ENCODE results near the gene MRGPRG.

MRGPRG gene

GRCh38 chr11:3205261-3206155 is 13.1 kb downstream of the MRGPRG start:
- no peak for DNase-seq

- DNase-seq: no peak
These were observed 14.2 kb downstream of the MRGPRG start for GRCh38 chr11:3204141-3205015.

GRCh38 chr11:3203221-3204043 is 15.2 kb downstream of the MRGPRG start:
- no peak for DNase-seq

- no peak for DNase-seq
These were observed 15.9 kb downstream of the MRGPRG start for GRCh38 chr11:3202759-3203158.

- DNase-seq: no peak
These were observed 16.3 kb downstream of the MRGPRG start for GRCh38 chr11:3202305-3202704.

- no peak for DNase-seq
These were observed 16.9 kb downstream of the MRGPRG start for GRCh38 chr11:3201677-3202181.

- no peak for DNase-seq
These were observed 17.5 kb downstream of the MRGPRG start for GRCh38 chr11:3201112-3201581.

DNA sequence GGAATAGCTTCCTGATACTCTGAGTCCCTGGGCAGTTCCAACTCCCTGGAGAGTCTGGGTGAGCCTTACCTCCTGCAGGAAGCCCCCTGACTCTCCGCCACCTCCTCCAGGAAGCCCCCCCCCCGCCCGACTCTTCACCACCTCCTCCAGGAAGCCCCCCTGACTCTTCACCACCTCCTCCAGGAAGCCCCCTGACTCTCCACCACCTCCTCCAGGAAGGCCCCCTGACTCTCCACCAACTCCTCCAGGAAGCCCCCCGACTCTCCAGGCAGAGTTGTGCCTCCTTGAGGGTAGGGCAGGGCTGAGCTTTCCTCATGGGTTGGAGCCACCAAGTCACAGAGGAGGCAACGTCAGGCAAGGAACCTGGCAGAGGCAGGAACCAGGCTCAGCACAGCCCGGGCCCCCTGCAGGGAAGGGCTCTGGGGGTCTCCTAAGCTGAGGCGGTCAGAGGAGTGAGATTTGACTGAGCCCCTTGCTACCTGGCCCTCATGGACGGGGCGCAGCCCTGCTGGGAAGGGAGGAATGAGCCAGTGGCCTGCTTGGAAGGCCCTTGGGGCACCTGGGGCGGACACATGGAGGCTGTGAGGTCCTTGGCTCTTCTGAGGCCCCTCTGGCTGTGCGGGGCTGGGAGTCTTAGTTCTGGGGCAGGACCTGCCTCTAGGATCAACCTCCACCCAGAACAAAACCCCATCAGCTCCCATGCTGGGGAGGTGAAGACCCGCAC is 18.1 kb downstream of the MRGPRG start:
- DNase-seq: no peak

DNA sequence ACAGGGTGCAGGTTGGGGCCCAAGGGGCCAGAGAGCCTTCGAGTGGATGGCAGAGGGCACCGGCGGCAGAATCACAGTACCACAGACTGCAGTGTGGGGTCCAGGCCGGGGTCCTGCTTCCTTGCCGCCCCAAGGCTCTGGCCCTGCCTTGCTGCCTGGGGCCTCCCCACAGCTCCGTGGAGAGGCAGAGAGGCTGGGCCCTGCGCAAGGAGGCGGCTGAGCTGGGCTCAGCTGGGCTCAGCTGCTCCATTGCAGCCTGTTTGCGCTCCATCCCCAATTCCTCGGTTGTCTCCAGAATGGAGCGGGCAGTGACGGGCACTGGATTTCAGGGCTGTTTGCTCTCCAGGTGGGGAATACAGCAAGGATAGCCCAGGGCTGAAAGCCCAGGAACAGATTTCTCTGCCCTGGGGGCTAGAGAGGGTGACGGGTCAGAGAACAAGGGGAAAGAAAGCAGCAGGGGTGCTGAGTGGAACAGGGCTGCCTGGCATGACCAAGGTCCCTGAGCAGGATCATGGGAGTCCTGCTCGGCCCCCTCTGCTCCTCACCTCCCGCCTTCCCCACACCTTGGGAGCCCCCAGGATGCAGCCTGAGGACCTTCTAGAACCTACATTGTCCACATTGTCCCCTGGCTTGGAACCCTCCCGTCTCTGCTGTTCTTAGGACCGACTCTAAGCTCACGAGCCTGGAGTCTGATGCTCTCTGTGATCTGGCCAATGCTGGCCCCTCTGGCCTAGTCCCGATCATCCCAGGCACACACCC is 18.9 kb downstream of the MRGPRG start:
- DNase-seq: no peak

DNA sequence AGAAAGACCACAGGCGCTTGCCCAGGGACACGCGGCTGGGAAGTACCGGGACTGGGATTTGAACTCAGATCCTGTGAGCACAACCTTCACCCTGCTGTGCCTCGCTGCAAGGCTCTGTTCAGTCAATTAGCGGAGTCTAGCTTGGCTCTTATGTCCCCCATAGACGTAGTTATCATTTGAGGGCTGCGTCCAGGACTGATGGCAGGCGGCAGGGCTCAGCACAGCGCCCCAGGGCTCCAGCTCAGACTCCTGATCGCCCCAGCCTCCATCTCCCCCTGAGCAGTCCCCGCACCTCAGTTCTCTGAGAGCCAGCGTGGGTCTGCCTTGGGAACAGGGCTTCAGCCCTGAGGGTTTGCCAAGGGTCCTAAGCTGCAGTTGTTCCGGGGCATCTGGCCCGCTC is 19.8 kb downstream of the MRGPRG start:
- DNase-seq: no peak

DNA sequence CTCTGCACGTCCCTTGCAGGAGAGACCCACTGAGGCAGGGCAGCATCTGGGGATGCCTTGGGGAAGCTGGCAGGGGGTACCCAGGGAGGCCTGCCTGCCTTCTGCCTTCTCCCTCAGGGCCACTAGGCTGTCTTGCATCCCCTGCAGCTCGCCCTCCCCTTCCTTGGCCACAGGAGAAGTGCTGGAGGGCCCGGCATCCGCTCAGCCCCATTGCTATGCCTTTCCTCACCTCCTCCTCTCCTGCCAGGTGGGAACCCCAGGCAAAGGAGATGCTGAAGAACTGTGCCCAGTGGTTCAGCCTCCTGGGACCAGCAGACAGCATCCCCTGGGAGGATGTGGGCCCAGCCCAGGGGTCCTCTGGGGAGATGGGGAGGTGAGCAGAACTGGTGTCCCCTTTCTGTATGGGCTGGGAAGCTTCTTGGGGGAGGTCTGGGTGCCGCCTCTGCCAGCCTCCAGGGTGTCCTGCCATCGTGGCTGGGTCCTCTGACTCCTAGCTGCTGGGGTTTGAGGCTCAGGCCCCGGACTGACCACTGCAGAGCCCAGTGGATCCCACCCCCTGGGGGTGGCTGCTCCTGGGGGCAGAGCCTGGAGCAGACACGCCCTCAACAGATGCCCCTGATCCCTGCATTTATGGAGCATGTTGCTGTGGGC is 20.6 kb downstream of the MRGPRG start:
- no peak for DNase-seq

DNA sequence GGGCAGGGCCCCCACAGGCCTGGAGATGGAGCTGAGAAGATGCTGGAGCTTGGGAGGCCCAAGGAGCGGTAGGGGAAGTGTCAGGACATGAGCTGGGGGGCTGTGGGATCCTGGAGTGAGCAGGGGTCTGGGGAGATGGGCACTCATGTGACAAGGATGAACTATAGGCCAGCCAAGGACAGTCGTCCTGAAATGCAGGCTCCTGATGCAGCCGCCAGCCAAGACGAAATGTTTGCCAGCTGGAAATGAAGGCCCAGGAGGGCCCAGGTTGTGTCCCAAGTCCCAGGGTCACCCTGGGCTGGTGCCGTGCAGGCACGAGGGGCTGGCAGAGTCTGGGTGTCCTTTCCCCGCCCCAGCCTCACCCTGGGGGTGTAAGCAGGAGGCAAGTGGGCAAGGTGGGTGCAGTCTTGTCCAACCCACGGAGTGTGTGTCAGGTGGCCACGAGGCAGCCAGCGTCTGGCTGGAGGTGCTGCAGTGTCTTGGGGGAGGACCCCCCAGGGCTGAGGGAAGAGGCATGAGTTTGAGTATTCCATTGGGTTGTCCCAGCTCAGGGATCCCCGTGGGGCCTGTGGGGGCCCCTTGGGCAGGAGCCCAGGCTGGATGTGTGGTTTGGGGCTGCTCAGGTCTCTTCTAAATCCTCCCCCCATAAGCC is 21.4 kb downstream of the MRGPRG start:
- no peak for DNase-seq

- no peak for DNase-seq
These were observed 22.2 kb downstream of the MRGPRG start for GRCh38 chr11:3196161-3197043.

DNA sequence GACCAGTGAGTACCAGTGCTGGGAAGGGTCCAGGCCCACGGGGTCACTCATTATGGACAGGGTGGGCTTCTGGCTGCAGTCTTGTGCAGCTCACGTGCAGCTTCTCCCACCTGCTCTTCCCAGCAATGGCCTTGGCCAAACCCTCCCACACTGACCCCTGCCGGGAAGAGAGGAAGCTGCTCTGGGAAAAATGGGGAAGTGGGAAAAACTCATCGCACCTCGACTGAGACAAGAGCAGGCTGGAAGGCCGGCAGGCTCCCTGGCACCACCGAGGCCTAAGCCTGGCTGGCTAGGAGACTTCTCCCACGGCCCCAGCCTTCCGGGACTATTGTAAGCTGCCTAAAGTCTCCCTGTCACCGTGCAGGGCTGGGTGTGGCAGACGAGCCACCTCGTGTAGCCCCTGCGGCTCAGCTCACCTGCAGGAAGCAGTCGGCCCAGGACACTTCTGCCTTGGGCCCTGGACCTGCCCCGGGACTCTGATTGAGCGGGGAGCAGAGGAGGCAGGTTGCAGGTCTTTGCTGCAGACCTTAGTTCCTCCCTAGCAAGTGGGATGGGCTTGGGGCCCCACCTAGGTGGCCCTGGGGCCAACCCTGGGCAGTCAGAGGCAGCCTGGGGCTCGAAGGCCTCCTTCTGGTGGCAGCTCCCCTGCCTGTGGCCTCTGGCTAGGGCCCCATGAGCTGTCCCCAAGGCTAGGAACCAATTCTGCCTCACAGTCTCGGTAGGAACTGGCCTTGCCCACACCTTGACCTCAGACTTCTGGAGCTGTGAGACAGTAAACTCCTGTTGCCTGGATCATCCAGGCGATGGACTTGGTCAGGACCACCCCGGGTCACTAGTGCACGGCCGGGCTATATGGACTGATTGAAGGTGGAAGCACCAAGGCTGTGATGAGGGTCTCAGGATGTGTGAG is 23.1 kb downstream of the MRGPRG start:
- DNase-seq: no peak

GRCh38 chr11:3194016-3194816 is 24.4 kb downstream of the MRGPRG start:
- no peak for DNase-seq

GRCh38 chr11:3193373-3194015 is 25.1 kb downstream of the MRGPRG start:
- DNase-seq: no peak
